ENCODE measurements around the gene NSL1. TPM values are rescaled to one million over a fixed set of nuclear protein-coding genes. Genes with fewer than 3 reads are reported as not detected.
"Not testable (repeated sequence)": the region's sequence is repeated elsewhere in the genome, so short reads cannot be mapped to it uniquely, and the experiment has no call there.

The NSL1 gene
- total RNA-seq, 2 donors from 2014 or later: 41.8 to 44.9 TPM

- DNase-seq (no peak), ATAC-seq (replicated peaks in 1 of 2) (peak in 1 of 2 donors; percentile 27)
- Mint-ChIP-seq H3K27ac (peak overlapping the region; percentile 98), H3K4me3 (peak overlapping the region; percentile 18 to 81), H3K36me3 (ENCODE audit: insufficient read depth in 2 of 2) (peaks cover 12 to 21% of the 10 kb centered on the region in 2 donors), H3K4me1 (ENCODE audit: low read depth) (peaks cover 70% of the 10 kb centered on the region), H3K27me3 (ENCODE audit: low read depth) (no peaks in the 10 kb centered on the region), H3K9me3 (no peaks in the 10 kb centered on the region)
These were observed 63.0 kb downstream of the NSL1 start for GRCh38 chr1:212728606-212729005.

- Mint-ChIP-seq H3K36me3 (ENCODE audit: insufficient read depth in 2 of 2) (peaks cover 14 to 26% of the 10 kb centered on the region in 2 donors), H3K27me3 (ENCODE audit: low read depth) (no peaks in the 10 kb centered on the region), H3K27ac (peak overlapping the region; percentile 93), H3K4me1 (ENCODE audit: low read depth) (peaks cover 80% of the 10 kb centered on the region), H3K4me3 (peak overlapping the region; percentile 40 to 60), H3K9me3 (peaks cover 0 to 3% of the 10 kb centered on the region in 2 donors)
- ATAC-seq (replicated peaks in 1 of 2) (peak; percentile 73 to 77), DNase-seq (peak; percentile 46 to 54)
These were observed 64.0 kb downstream of the NSL1 start for GRCh38 chr1:212727386-212728181.

- not testable (repeated sequence) for H3K27ac Mint-ChIP-seq; ATAC-seq (replicated peaks in 1 of 2); H3K4me3 Mint-ChIP-seq; H3K9me3 Mint-ChIP-seq; H3K27me3 Mint-ChIP-seq (ENCODE audit: low read depth); DNase-seq
- Mint-ChIP-seq H3K4me1 (ENCODE audit: low read depth) (peaks cover 81% of the 10 kb centered on the region), H3K36me3 (ENCODE audit: insufficient read depth in 2 of 2) (peaks cover 18 to 30% of the 10 kb centered on the region in 2 donors)
These were observed 66.9 kb downstream of the NSL1 start for GRCh38 chr1:212724679-212725078.

GRCh38 chr1:212722270-212722957, 69.2 kb downstream of the NSL1 start:
- Mint-ChIP-seq H3K27me3 (ENCODE audit: low read depth) (peaks cover 15% of the 10 kb centered on the region), H3K4me3 (peak overlapping the region; percentile 65 to 92), H3K4me1 (ENCODE audit: low read depth) (peaks cover 79% of the 10 kb centered on the region), H3K27ac (peak overlapping the region; percentile 100), H3K9me3 (peaks cover 0 to 3% of the 10 kb centered on the region in 2 donors), H3K36me3 (ENCODE audit: insufficient read depth in 2 of 2) (peaks cover 21 to 31% of the 10 kb centered on the region in 2 donors)
- no peak for DNase-seq
- ATAC-seq (replicated peaks in 1 of 2): peak; percentile 49 to 62

GRCh38 chr1:212721388-212722247, 70.0 kb downstream of the NSL1 start:
- DNase-seq: peak; percentile 64
- Mint-ChIP-seq H3K27ac (peak overlapping the region; percentile 100), H3K9me3 (peaks cover 0 to 3% of the 10 kb centered on the region in 2 donors), H3K4me1 (ENCODE audit: low read depth) (peaks cover 79% of the 10 kb centered on the region), H3K36me3 (ENCODE audit: insufficient read depth in 2 of 2) (peaks cover 21 to 31% of the 10 kb centered on the region in 2 donors), H3K4me3 (peak overlapping the region; percentile 65 to 92), H3K27me3 (ENCODE audit: low read depth) (peaks cover 17% of the 10 kb centered on the region)
- peak; percentile 79 to 83 for ATAC-seq (replicated peaks in 1 of 2)

- H3K4me3 Mint-ChIP-seq: no peak overlapping the region
- H3K4me1 Mint-ChIP-seq (ENCODE audit: low read depth): peaks cover 76% of the 10 kb centered on the region
- H3K36me3 Mint-ChIP-seq (ENCODE audit: insufficient read depth in 2 of 2): peaks cover 14 to 20% of the 10 kb centered on the region in 2 donors
- H3K9me3 Mint-ChIP-seq: peaks cover 2 to 3% of the 10 kb centered on the region in 2 donors
- ATAC-seq (replicated peaks in 1 of 2): no peak
- no peak for DNase-seq
- peaks cover 28% of the 10 kb centered on the region for H3K27me3 Mint-ChIP-seq (ENCODE audit: low read depth)
- no peak overlapping the region for H3K27ac Mint-ChIP-seq
These were observed 71.9 kb downstream of the NSL1 start for GRCh38 chr1:212719633-212720032.

- Mint-ChIP-seq H3K4me1 (ENCODE audit: low read depth) (peaks cover 76% of the 10 kb centered on the region), H3K27me3 (ENCODE audit: low read depth) (peaks cover 28% of the 10 kb centered on the region), H3K9me3 (peaks cover 2 to 3% of the 10 kb centered on the region in 2 donors), H3K27ac (peak overlapping the region; percentile 44), H3K4me3 (peak overlapping the region in 1 of 2 donors; percentile 36), H3K36me3 (ENCODE audit: insufficient read depth in 2 of 2) (peaks cover 11 to 13% of the 10 kb centered on the region in 2 donors)
- ATAC-seq (replicated peaks in 1 of 2) (peak in 1 of 2 donors; percentile 14), DNase-seq (no peak)
These were observed 73.1 kb downstream of the NSL1 start for GRCh38 chr1:212718499-212718898.

GRCh38 chr1:212716161-212716560, 75.4 kb downstream of the NSL1 start:
- ATAC-seq (replicated peaks in 1 of 2): no peak
- Mint-ChIP-seq H3K4me3 (peak overlapping the region in 1 of 2 donors; percentile 8), H3K4me1 (ENCODE audit: low read depth) (peaks cover 77% of the 10 kb centered on the region), H3K27ac (peak overlapping the region; percentile 90), H3K27me3 (ENCODE audit: low read depth) (peaks cover 28% of the 10 kb centered on the region), H3K9me3 (peaks cover 0 to 2% of the 10 kb centered on the region in 2 donors), H3K36me3 (ENCODE audit: insufficient read depth in 2 of 2) (peaks cover 8 to 9% of the 10 kb centered on the region in 2 donors)
- DNase-seq: no peak

- Mint-ChIP-seq H3K4me3 (peak overlapping the region; percentile 52 to 67), H3K4me1 (ENCODE audit: low read depth) (peaks cover 70% of the 10 kb centered on the region), H3K36me3 (ENCODE audit: insufficient read depth in 2 of 2) (peaks cover 5 to 6% of the 10 kb centered on the region in 2 donors), H3K27ac (peak overlapping the region; percentile 99), H3K9me3 (peaks cover 0 to 2% of the 10 kb centered on the region in 2 donors), H3K27me3 (ENCODE audit: low read depth) (peaks cover 25% of the 10 kb centered on the region)
- ATAC-seq (replicated peaks in 1 of 2) (peak; percentile 36 to 50), DNase-seq (peak in 1 of 2 donors; percentile 52)
These were observed 78.0 kb downstream of the NSL1 start for GRCh38 chr1:212713465-212714136.

GRCh38 chr1:212712451-212713303, 78.9 kb downstream of the NSL1 start:
- H3K27ac Mint-ChIP-seq: peak overlapping the region; percentile 99
- H3K36me3 Mint-ChIP-seq (ENCODE audit: insufficient read depth in 2 of 2): peaks cover 2 to 3% of the 10 kb centered on the region in 2 donors
- peaks cover 16% of the 10 kb centered on the region for H3K27me3 Mint-ChIP-seq (ENCODE audit: low read depth)
- peaks cover 0 to 2% of the 10 kb centered on the region in 2 donors for H3K9me3 Mint-ChIP-seq
- ATAC-seq (replicated peaks in 1 of 2) (peak; percentile 82 to 85), DNase-seq (peak; percentile 27 to 46)
- peaks cover 61% of the 10 kb centered on the region for H3K4me1 Mint-ChIP-seq (ENCODE audit: low read depth)
- H3K4me3 Mint-ChIP-seq: peak overlapping the region; percentile 52 to 67

GRCh38 chr1:212711974-212712373, 79.6 kb downstream of the NSL1 start:
- not testable (repeated sequence) for ATAC-seq (replicated peaks in 1 of 2); H3K36me3 Mint-ChIP-seq (ENCODE audit: insufficient read depth in 2 of 2); H3K9me3 Mint-ChIP-seq; DNase-seq
- peaks cover 54% of the 10 kb centered on the region for H3K4me1 Mint-ChIP-seq (ENCODE audit: low read depth)
- H3K4me3 Mint-ChIP-seq: peak overlapping the region; percentile 31 to 67
- peaks cover 11% of the 10 kb centered on the region for H3K27me3 Mint-ChIP-seq (ENCODE audit: low read depth)
- H3K27ac Mint-ChIP-seq: peak overlapping the region; percentile 99

Measured in activated T-cell treated with anti-CD3 and anti-CD28 coated beads, Interleukin-2, amount 50 U/mL, for 72 hours (primary cell).